Measurements from ENCODE around the gene SLC45A1. TPM values are rescaled to one million over a fixed set of nuclear protein-coding genes. Genes with fewer than 3 reads are reported as not detected.

SLC45A1 gene
- total RNA-seq, 4 donors from 2014 or later: 0.84 to 4.1 (median 2.7) TPM

DNA sequence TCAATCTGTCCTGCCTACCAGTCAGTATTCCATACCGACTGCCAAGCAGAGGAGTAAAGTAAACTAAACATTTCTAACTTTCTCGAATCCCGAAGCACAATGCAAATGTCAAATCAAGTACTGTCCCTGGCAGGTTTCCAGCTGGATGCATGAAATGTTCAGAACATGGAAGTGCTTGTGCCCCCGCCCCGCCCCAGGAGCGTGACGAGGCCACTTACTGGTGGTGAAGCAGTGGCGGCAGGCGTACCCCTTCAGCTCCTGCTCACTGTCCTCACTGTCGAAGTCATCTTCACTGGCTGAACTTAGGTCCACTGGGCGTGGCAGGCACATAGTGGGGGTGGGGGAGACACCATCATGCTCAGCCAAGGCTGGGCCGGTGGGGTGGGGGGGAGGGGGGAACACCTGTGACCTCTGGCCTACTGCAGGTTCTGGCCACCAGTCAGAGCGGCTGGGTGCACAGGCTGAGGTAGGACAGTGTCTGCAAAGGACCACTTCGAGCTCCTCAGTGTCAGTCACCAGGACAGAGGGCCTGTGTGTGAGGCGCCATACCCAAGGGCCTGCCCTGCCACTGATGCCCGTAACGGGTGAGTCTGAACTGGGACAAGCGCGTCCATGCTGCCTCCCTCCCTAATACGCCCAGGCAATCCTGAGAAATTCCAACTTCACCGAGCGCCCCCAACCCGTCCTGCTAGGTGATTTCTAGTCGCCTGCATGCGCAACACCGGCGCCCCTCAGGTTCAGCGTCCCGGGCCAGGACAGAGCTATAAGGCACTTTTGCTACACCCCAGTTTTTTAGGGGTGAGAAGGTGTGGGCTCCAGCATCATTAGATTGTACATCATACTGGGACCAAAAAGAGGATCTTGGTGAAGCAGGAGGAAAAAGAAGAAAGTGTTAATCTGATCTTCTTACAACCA is 46.9 kb downstream of the SLC45A1 start:
- no peak for DNase-seq (ENCODE audit: low spot score)
- TF ChIP-seq, protein P1, sequence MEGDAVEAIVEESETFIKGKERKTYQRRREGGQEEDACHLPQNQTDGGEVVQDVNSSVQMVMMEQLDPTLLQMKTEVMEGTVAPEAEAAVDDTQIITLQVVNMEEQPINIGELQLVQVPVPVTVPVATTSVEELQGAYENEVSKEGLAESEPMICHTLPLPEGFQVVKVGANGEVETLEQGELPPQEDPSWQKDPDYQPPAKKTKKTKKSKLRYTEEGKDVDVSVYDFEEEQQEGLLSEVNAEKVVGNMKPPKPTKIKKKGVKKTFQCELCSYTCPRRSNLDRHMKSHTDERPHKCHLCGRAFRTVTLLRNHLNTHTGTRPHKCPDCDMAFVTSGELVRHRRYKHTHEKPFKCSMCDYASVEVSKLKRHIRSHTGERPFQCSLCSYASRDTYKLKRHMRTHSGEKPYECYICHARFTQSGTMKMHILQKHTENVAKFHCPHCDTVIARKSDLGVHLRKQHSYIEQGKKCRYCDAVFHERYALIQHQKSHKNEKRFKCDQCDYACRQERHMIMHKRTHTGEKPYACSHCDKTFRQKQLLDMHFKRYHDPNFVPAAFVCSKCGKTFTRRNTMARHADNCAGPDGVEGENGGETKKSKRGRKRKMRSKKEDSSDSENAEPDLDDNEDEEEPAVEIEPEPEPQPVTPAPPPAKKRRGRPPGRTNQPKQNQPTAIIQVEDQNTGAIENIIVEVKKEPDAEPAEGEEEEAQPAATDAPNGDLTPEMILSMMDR (IDR thresholded peaks at IDR 0.05): no peak
- no peak for ATAC-seq (ENCODE audit: low FRiP score)

DNA sequence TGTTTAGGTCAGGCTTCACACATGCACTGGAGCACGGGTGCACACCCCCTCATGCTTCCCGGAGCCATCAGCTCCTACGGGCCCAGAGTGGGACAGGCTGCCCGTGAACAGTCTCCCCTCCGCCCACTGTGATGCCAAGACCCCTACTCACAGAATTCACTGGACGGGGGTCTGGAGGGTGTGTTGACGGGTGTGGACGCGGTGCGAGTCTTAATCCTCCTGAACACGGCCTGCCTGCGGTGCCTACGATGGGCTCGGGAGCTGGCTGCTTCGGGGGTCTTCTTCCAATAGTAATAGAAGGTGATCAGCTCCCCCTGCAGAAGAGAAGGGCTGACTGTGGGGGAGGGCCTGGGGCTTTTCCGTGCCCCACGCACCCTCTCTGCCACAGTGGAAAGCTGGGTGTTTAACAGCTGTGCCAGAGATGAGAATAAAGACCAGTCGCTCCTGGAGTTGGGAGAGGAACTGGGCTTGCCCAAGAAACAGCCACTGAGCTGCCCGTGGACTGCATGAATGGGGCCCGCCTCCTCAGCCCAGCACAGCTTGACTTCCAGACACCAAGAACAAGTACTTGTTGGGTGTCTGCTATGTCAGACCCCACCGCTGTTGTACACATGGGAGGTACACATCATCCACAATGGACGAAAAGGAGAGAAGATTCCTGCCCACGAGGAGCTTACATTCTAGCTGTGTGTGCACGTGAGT is 47.9 kb downstream of the SLC45A1 start:
- ATAC-seq (ENCODE audit: low FRiP score) (no peak), DNase-seq (ENCODE audit: low spot score) (no peak)
- TF ChIP-seq, protein P1 (IDR thresholded peaks at IDR 0.05): no peak

DNA sequence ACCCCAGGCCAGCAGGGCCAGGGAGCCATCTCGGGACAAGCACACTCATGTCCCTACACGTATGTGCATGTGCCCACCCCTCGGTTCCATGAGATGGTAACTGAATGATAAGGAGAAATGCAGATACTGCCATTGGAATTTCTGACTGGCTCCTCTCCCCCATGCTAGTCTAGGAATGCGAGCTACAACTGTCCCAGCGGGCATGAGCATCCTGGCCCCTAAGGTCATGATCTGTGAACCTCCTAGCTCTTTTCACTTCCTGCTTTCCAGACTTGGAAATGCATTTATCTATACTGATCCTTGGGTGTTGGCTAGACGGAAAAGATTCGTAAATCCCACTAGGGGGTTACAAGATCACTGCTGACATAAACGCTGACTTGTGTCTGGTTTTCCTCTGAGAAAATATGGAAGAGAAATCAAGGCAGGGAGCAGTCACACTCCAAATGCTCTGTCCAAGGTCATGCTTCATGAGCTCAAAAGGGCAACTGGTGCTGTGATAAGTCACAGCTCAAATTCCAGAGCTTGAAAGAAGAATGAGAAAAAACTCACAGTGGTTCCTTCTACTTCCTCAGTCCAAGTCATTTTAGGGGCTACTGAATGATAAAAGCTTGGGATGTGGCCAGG is 49.8 kb downstream of the SLC45A1 start:
- TF ChIP-seq, protein P1 (IDR thresholded peaks at IDR 0.05): no peak
- no peak for DNase-seq (ENCODE audit: low spot score)
- ATAC-seq (ENCODE audit: low FRiP score): no peak

DNA sequence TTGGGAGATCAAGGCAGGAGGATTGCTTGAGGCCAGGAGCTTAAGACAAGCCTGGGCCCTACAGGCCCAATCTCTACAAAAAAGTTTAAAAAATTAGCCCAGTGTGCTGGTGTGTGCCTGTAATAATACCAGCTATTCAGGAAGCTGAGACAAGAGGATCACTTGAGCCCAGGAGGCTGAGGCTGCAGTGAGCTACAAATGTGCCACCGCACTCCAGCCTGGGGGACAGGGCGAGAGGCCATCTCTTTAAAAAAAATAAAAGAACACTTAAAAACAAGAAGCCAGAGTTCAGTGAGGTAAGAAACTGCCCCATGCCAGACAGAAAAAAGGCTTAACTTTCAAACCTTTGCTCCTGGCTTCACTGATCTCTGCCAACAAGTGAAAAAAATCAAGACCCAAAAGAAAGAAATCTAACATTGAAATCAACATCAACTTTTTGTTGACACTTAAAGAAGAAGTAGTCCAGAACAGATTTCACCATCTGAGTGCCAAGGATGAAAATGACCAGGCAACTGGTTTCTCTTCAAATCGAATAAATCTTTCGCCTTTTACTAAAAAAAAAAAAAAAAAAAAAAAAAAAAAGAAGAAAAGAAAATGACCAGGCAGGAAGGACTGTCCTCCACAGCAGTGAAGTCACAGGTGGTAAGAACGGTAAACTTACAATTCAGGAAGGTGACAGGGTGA is 51.2 kb downstream of the SLC45A1 start:
- TF ChIP-seq, protein P1 (IDR thresholded peaks at IDR 0.05): no peak
- DNase-seq (ENCODE audit: low spot score): no peak
- no peak for ATAC-seq (ENCODE audit: low FRiP score)

DNA sequence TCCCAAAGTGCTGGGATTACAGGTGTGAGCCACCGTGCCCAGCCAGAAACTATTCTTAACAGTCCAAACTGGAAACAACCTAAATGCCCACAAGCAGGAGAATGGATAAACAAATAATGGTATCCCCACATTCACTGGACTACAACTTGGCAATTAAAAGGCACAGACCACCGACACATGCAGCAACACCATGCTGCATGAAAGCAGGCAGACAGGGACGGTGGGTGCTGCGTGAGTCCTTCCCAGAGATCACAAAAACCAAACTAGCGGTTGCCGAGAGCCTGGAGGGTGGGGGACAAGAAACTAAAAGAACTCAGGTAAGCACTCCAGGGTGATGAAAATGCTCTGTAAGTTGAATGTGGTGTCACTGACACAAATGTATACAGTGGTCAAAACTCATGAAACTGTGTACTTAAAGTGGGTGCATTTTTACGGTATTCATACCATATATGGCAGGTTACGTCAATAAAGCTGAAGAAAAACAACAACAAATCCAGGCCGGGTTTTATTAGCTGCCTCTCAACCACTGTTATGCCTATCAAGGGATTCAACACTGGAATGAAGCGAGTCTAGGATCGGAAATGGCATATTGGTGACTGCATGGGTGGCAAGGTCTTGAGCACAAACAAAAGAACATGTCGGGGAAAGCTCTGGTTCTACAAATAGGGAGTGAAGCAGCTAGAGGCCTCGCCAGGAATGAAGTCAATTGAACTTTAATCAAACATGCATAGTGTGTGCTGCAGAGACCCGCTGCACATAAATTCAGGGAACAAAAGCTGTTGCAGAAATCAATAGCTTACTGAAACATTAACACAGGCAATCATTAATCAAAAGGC is 52.4 kb downstream of the SLC45A1 start:
- TF ChIP-seq, protein P1 (IDR thresholded peaks at IDR 0.05): no peak
- no peak for ATAC-seq (ENCODE audit: low FRiP score)
- DNase-seq (ENCODE audit: low spot score): no peak

DNA sequence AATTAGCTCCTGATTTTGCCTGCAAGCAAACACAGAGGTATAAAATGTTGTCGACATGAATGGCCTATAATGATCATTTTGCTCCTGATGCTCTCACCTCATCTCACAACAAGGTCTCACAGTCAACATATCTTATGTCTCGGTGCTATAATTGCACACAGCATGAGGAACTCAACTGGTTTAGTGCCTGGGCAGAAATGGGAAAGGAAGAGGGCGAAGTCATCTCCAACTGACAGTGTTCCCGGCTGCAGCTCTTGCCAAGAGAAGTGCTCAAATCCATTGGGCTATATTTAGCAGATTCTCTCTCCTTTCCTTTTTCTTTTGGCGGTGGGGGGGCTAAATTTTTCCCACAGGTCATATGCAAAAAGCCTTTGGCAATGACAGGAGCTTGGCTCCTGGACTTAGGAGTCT is 53.0 kb downstream of the SLC45A1 start:
- ATAC-seq (ENCODE audit: low FRiP score) (no peak), DNase-seq (ENCODE audit: low spot score) (no peak)
- TF ChIP-seq, protein P1 (IDR thresholded peaks at IDR 0.05): no peak
